SK-N-SH (cell line): ENCODE data around the gene DDX54. TPM values are rescaled to one million over a fixed set of nuclear protein-coding genes. Genes with fewer than 3 reads are reported as not detected.

Experiments used
- CTCF ChIA-PET: fragments of 300-600, 350-600 bp; formaldehyde crosslinking; extraction: SDS; loops from one replicate; lab custom pipeline; 2021; lab: Yijun Ruan, JAX
- POLR2A ChIA-PET: fragments of 350-600 bp; sonication (Branson Sonifier 250); formaldehyde crosslinking; extraction: SDS; loops from one replicate; lab custom pipeline; 2020; ENCODE audit warnings: antibody characterized with exemption, inconsistent platforms; lab: Yijun Ruan, JAX
- DNase-seq: peaks from one replicate; pipeline ENCODE4 v3.0.0; 2012
- H2AFZ ChIP-seq: fragments of 200-600 bp; sonication (generic); 2 replicates; pipeline ENCODE4 v1.8.1; 2016; ENCODE audit warnings: antibody characterized with exemption, mild to moderate bottlenecking, low read depth
- H3F3A ChIP-seq: fragments of 200-600 bp; sonication (generic); replicated peaks from 2 replicates; pipeline ENCODE3; 2016; ENCODE audit warnings: antibody characterized with exemption, mild to moderate bottlenecking; ENCODE audit not compliant: insufficient read depth
- H3K27ac ChIP-seq, 2 experiments: fragments of 200-500 bp in 1 of 2; fragments of 200-600 bp in 1 of 2; sonication (Bioruptor generic) in 1 of 2; sonication (generic), shearing (Covaris generic) in 1 of 2; 2 replicates each; pipeline versions ENCODE4 v1.5.1 to v1.6.1; 2014 to 2016; ENCODE audit warnings: low read depth in 2 of 2, inconsistent platforms in 1 of 2, low read length in 1 of 2, mild to moderate bottlenecking in 1 of 2, mixed read lengths in 1 of 2
- H3K27me3 ChIP-seq: fragments of 200-600 bp; sonication (generic), shearing (Covaris generic); 2 replicates; pipeline ENCODE4 v1.6.1; 2016; ENCODE audit warnings: mixed run types; ENCODE audit not compliant: insufficient read depth
- H3K36me3 ChIP-seq, 2 experiments: fragments of 200-500 bp in 1 of 2; fragments of 200-600 bp in 1 of 2; sonication (Bioruptor generic) in 1 of 2; sonication (generic) in 1 of 2; replicated peaks in 1 of 2; 2 replicates each; pipeline versions ENCODE3 to v1.5.1; 2014 to 2016; ENCODE audit warnings: low read length in 1 of 2, mild to moderate bottlenecking in 1 of 2; ENCODE audit not compliant: insufficient read depth in 2 of 2, control insufficient read depth in 1 of 2
- H3K4me1 ChIP-seq, 2 experiments: fragments of 200-500 bp in 1 of 2; fragments of 200-600 bp in 1 of 2; sonication (Bioruptor generic) in 1 of 2; sonication (generic), shearing (Covaris generic) in 1 of 2; 2 replicates each; pipeline versions ENCODE4 v1.5.1 to v1.6.1; 2014 to 2016; ENCODE audit warnings: low read depth in 1 of 2, low read length in 1 of 2, mixed run types in 1 of 2; ENCODE audit not compliant: insufficient read depth in 2 of 2, control insufficient read depth in 1 of 2
- H3K4me2 ChIP-seq: fragments of 200-600 bp; sonication (generic), shearing (Covaris generic); 2 replicates; pipeline ENCODE4 v1.6.1; 2017; ENCODE audit warnings: mixed run types
- H3K4me3 ChIP-seq, 2 experiments: fragments of 200-500 bp in 1 of 2; fragments of 200-600 bp in 1 of 2; sonication (Bioruptor generic) in 1 of 2; sonication (generic), shearing (Covaris generic) in 1 of 2; 2 replicates each; pipeline versions ENCODE4 v1.5.1 to v1.8.1; 2014 to 2016; ENCODE audit warnings: low read depth in 2 of 2, inconsistent platforms in 1 of 2, low read length in 1 of 2, mild to moderate bottlenecking in 1 of 2, mixed read lengths in 1 of 2, moderate library complexity in 1 of 2
- H3K79me2 ChIP-seq: fragments of 200-600 bp; sonication (generic); 2 replicates; pipeline ENCODE4 v1.8.1; 2017; ENCODE audit warnings: mild to moderate bottlenecking; ENCODE audit not compliant: insufficient read depth
- H3K9ac ChIP-seq: fragments of 200-600 bp; sonication (generic); 2 replicates; pipeline ENCODE4 v1.6.1; 2017; ENCODE audit warnings: mixed run types
- H3K9me2 ChIP-seq: fragments of 200-600 bp; sonication (generic); 2 replicates; pipeline ENCODE4 v1.6.1; 2017; ENCODE audit warnings: mixed run types
- H3K9me3 ChIP-seq: fragments of 200-600 bp; sonication (generic); 2 replicates; pipeline ENCODE4 v1.6.1; 2017; ENCODE audit warnings: mixed run types, mild to moderate bottlenecking, moderate library complexity
- H4K20me1 ChIP-seq: fragments of 200-600 bp; sonication (generic); 2 replicates; pipeline ENCODE4 v1.6.1; 2017; ENCODE audit warnings: mild to moderate bottlenecking, mixed run types; ENCODE audit not compliant: insufficient read depth
- CTCF ChIP-seq: fragments of 200-600 bp; sonication (generic); IDR thresholded peaks from 2 replicates; pipeline ENCODE4 v1.6.1; 2017; ENCODE audit warnings: antibody characterized with exemption, mild to moderate bottlenecking, moderate library complexity
- EP300 ChIP-seq, 2 experiments: IDR thresholded peaks; 2 replicates each; pipeline versions ENCODE4 v1.4.0 to v1.6.1; 2012; ENCODE audit warnings: borderline replicate concordance in 1 of 2, low read depth in 1 of 2, low read length in 1 of 2
- GATA2 ChIP-seq: sonication (generic); formaldehyde crosslinking; IDR thresholded peaks from 2 replicates; pipeline ENCODE4 v1.5.0; 2020; ENCODE audit warnings: mild to moderate bottlenecking, missing genetic modification reagents
- MEF2A ChIP-seq: IDR thresholded peaks from 2 replicates; pipeline ENCODE4 v1.4.0; 2012; ENCODE audit warnings: low read depth, borderline replicate concordance
- REST ChIP-seq: IDR thresholded peaks from 2 replicates; pipeline ENCODE4 v1.6.1; 2012; ENCODE audit warnings: mild to moderate bottlenecking, low read depth, low read length, moderate library complexity
- RXRA ChIP-seq: IDR thresholded peaks from 2 replicates; pipeline ENCODE4 v1.4.0; 2012; ENCODE audit warnings: low read depth, mild to moderate bottlenecking, borderline replicate concordance
- YY1 ChIP-seq: IDR thresholded peaks from 2 replicates; pipeline ENCODE4 v1.4.0; 2012; ENCODE audit warnings: low read depth, mild to moderate bottlenecking
- WGBS: methylation state at CpG from one replicate; pipeline ENCODE4 v1.1.6; 2017; ENCODE audit warnings: low lambda C conversion rate; 5-methylcytosine and 5-hydroxymethylcytosine counted together
- polyA plus RNA-seq, 3 experiments: library from polyadenylated mRNA; depleted of rRNA; stranded (reverse); fragments of >200 nt; gene quantifications; 2 replicates each; pipeline ENCODE4 v1.2.3, GENCODE V29; 2012
- TF ChIP-seq, protein P1 (sequence below): fragments of 150-350 bp; IDR thresholded peaks from 2 replicates; pipeline ENCODE4 v1.6.1; 2017; ENCODE audit warnings: antibody characterized with exemption, low read length, low read depth, borderline replicate concordance
- TF ChIP-seq, protein P2 (sequence below): IDR thresholded peaks from 2 replicates; pipeline ENCODE4 v1.4.0; 2012; ENCODE audit warnings: low read depth

The DDX54 gene
- polyA plus RNA-seq, 1 of the 3 experiments (the other 2 are of a cell fraction), result 69.9 TPM

DNA sequence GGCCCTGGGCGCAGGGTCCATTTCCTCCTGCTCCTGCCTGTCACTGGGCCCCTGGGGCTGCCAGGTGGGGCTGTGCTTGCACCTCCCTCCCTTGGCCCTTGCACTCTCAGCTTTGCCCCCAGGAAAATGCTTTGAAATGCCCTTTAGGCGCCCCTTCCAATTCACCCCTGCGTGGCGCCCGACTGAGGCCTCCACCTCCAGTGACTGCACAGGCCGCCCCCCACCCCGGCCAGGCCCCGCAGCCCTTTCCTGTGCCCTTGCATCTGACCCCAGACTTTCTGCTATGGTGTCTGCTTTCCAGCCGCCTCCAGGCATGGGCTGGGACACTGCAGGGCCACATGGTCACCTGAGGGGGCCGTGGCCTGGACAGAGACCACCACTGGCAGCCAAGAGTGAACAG lies 17.4 kb downstream of the DDX54 start (continued):
- TF ChIP-seq MEF2A, result no peak

GRCh38 chr12:113165521-113166450 lies 19.5 kb downstream of the DDX54 start:
- Histone ChIP-seq H3K9ac (no peak overlapping the region), H3K36me3 (peaks cover 15 to 41% of the 10 kb centered on the region in 2 experiments), H3K9me2 (no peaks in the 10 kb centered on the region), H3F3A (no peaks in the 10 kb centered on the region), H2AFZ (no peak overlapping the region), H3K27ac (no peak overlapping the region), H3K4me3 (no peak overlapping the region), H4K20me1 (peaks cover 8% of the 10 kb centered on the region; the same call in 1 of the 2 replicates), H3K9me3 (no peaks in the 10 kb centered on the region), H3K27me3 (no peaks in the 10 kb centered on the region), H3K4me1 (peaks cover 7 to 17% of the 10 kb centered on the region in 2 experiments; a peak in 2 of 4 replicates), H3K4me2 (no peak overlapping the region), H3K79me2 (no peaks in the 10 kb centered on the region)
- 96% methylated on average over 16 of the region's 32 CpGs for WGBS
- no peak for TF ChIP-seq GATA2 (CRISPR knock-in tag)
- TF ChIP-seq, protein P1, sequence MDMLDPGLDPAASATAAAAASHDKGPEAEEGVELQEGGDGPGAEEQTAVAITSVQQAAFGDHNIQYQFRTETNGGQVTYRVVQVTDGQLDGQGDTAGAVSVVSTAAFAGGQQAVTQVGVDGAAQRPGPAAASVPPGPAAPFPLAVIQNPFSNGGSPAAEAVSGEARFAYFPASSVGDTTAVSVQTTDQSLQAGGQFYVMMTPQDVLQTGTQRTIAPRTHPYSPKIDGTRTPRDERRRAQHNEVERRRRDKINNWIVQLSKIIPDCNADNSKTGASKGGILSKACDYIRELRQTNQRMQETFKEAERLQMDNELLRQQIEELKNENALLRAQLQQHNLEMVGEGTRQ, result no peak
- no peak for TF ChIP-seq RXRA
- no peak for TF ChIP-seq EP300 (IDR thresholded peaks at IDR 0.05; ENCODE audit: borderline replicate concordance in 1 of 2, low read depth in 1 of 2, low read length in 1 of 2)
- no peak for TF ChIP-seq YY1
- no peak for TF ChIP-seq CTCF
- TF ChIP-seq, protein P2, sequence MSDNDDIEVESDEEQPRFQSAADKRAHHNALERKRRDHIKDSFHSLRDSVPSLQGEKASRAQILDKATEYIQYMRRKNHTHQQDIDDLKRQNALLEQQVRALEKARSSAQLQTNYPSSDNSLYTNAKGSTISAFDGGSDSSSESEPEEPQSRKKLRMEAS, result no peak
- TF ChIP-seq REST, result no peak
- no peak for DNase-seq
- ChIA-PET POLR2A (interaction anchor here (0.6 kb wide), 1 partner anchor 62 kb away, joined by 4 read pairs; no protein-coding TSS in a partner anchor), CTCF (interaction anchor here (1.2 to 2.4 kb wide), 6 partner anchors 8 to 118 kb away, joined by 3 to 13 read pairs (median 6); partner anchors contain the start of gene RASAL1)
